Measurements from ENCODE around the gene GALNT8. TPM values are rescaled to one million over a fixed set of nuclear protein-coding genes. Genes with fewer than 3 reads are reported as not detected.

Gene GALNT8
- total RNA-seq, 1 donor from 2014 or later, result not detected

DNA sequence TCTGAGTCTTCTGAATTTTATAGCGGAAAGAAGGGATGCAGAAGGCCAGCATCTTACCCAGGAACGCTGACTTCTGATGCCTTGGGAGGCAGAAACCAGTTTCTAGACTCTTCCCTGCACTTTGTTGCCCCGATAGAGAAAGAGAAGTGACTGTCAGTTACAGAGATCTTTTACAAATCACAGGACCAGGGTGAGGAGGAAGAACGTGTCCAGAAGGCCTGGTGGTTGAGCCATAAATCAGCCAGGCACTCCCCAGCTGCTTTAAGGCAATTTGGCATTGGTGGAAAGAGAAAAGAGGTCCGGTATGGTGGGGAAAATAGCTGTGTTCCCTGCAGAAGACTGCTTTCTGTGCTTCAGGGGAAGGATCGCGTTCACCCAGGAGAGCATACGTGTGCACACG, 100.8 kb downstream of the GALNT8 start:
- Histone ChIP-seq H3K27me3 (no peaks in the 10 kb centered on the region), H3K4me3 (no peak overlapping the region), H3K27ac (peak overlapping the region in 1 of 2 donors; percentile 75), H3K4me1 (no peaks in the 10 kb centered on the region), H3K36me3 (no peaks in the 10 kb centered on the region), H3K9me3 (no peaks in the 10 kb centered on the region)
- intact Hi-C loops (cut with DNase I), result no loop called here
- TF ChIP-seq, protein P1, sequence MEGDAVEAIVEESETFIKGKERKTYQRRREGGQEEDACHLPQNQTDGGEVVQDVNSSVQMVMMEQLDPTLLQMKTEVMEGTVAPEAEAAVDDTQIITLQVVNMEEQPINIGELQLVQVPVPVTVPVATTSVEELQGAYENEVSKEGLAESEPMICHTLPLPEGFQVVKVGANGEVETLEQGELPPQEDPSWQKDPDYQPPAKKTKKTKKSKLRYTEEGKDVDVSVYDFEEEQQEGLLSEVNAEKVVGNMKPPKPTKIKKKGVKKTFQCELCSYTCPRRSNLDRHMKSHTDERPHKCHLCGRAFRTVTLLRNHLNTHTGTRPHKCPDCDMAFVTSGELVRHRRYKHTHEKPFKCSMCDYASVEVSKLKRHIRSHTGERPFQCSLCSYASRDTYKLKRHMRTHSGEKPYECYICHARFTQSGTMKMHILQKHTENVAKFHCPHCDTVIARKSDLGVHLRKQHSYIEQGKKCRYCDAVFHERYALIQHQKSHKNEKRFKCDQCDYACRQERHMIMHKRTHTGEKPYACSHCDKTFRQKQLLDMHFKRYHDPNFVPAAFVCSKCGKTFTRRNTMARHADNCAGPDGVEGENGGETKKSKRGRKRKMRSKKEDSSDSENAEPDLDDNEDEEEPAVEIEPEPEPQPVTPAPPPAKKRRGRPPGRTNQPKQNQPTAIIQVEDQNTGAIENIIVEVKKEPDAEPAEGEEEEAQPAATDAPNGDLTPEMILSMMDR (IDR thresholded peaks at IDR 0.05), result no peak
- DNase-seq (ENCODE audit: low spot score in 2 of 2), result no peak

Other genes with a start within 250 kb of the GALNT8 start
- not detected for gene RAD51AP1, start 181.5 kb upstream of the GALNT8 start, total RNA-seq
- 60.7 TPM for gene DYRK4, start 158.2 kb upstream of the GALNT8 start, total RNA-seq
- 2.8 TPM for gene AKAP3, start 71.3 kb upstream of the GALNT8 start, total RNA-seq
- 1.5 TPM for gene NDUFA9, start 71.3 kb upstream of the GALNT8 start, total RNA-seq
- gene KCNA1, start 189.5 kb downstream of the GALNT8 start, total RNA-seq, result not detected

Measured in ascending aorta (tissue), 2 donors.